Upper lobe of right lung (tissue), 1 donor: ENCODE data around the gene PLD4. TPM values are rescaled to one million over a fixed set of nuclear protein-coding genes. Genes with fewer than 3 reads are reported as not detected.
A peak's percentile ranks its signal among the peaks of the same experiment; 100 is the strongest.

Experiments
- ATAC-seq: fragments of 200-7000 bp; cut with Tn5 transposase; one replicate; pipeline ENCODE4 v1.9.1; 2020; ENCODE audit warnings: mild to moderate bottlenecking, moderate library complexity
- DNase-seq: peaks from one replicate; pipeline ENCODE4 v3.0.0-alpha.2; 2020
- H3K27ac ChIP-seq: fragments of 200-600 bp; one replicate; pipeline ENCODE4 v1.8.0; 2022
- H3K27me3 ChIP-seq: fragments of 200-600 bp; one replicate; pipeline ENCODE4 v1.8.0; 2022; ENCODE audit warnings: mild to moderate bottlenecking
- H3K36me3 ChIP-seq: fragments of 200-600 bp; one replicate; pipeline ENCODE4 v1.8.0; 2022
- H3K4me1 ChIP-seq: fragments of 200-600 bp; one replicate; pipeline ENCODE4 v1.8.0; 2022
- H3K4me3 ChIP-seq: fragments of 200-600 bp; one replicate; pipeline ENCODE4 v1.8.0; 2022; ENCODE audit warnings: mild to moderate bottlenecking
- H3K9me3 ChIP-seq: fragments of 200-600 bp; one replicate; pipeline ENCODE4 v1.8.0; 2022
- intact Hi-C: fragments of 100-400 bp; cut with DNase I; formaldehyde crosslinking; loops from one replicate; pipeline ENCODE4 v1.11.0; 2022
- total RNA-seq: library from RNA; stranded (reverse); fragmentation: NEBNext Ultra II Directional; extraction: Animal tissue kit (Norgen Biotek cat#: 25700); gene quantifications from one replicate; pipeline ENCODE4 v1.2.1, GENCODE V29; 2021
- TF ChIP-seq, protein P1 (sequence below): fragments of 200-600 bp; IDR thresholded peaks from one replicate; pipeline ENCODE4 v1.8.0; 2022; ENCODE audit warnings: antibody characterized with exemption
- donor health status: DM: no; HTN: yes; CAD: no; lungs with severe emphysema.

The PLD4 gene
- total RNA-seq, 1 donor from 2014 or later: 3.1 TPM

DNA sequence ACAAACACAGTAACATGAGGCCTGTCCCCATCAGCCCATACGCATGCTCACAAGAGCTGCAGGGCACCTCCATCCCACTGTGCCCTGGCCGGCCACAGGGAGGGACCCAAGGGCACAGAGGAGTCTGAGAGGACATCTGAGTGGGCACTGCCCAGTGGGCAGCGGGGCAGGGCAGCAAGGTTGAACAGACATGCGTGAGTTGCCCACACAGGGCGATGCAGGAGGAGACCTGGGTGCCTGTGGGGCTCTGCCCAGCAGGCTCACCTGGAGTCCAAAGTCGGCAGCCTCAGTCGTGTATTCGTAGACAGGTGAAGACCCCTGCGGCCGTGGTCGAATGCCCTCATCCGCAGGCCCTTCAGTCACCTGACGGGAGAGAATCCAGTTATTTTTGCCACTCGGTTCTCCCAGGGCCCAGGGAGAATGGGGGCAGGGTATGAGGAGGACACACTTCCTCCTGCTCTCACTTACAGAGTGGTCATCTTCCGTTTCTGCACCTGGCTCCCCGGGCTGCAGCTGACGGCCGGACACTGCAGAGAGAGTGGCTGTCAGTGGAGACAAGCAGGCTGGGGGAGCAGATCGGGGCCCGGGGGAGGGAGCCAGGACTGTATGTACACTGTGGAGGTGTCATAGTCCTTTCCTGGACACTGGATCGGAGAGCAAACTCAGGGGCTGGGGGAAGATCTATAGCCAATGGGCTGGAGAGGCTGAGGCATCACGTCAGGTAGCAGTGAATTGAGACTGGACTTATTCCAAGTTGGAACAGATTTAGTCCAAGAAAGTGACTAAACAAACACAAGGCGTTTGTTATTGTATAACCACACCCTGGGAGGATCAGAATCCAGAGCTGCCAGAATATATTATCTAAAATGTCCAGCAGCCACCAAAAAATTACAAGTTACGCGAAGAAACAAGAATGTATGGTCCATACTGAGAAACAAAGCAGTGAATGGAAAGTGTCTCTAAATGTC, 32.8 kb downstream of the PLD4 start:
- H3K27me3 ChIP-seq: no peaks in the 10 kb centered on the region
- intact Hi-C loops: no loop called here
- H3K4me1 ChIP-seq: no peaks in the 10 kb centered on the region
- H3K9me3 ChIP-seq: no peaks in the 10 kb centered on the region
- no peak for DNase-seq
- ATAC-seq: peak; percentile 28
- no peak overlapping the region for H3K27ac ChIP-seq
- TF ChIP-seq, protein P1, sequence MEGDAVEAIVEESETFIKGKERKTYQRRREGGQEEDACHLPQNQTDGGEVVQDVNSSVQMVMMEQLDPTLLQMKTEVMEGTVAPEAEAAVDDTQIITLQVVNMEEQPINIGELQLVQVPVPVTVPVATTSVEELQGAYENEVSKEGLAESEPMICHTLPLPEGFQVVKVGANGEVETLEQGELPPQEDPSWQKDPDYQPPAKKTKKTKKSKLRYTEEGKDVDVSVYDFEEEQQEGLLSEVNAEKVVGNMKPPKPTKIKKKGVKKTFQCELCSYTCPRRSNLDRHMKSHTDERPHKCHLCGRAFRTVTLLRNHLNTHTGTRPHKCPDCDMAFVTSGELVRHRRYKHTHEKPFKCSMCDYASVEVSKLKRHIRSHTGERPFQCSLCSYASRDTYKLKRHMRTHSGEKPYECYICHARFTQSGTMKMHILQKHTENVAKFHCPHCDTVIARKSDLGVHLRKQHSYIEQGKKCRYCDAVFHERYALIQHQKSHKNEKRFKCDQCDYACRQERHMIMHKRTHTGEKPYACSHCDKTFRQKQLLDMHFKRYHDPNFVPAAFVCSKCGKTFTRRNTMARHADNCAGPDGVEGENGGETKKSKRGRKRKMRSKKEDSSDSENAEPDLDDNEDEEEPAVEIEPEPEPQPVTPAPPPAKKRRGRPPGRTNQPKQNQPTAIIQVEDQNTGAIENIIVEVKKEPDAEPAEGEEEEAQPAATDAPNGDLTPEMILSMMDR: no peak
- no peak overlapping the region for H3K4me3 ChIP-seq
- no peaks in the 10 kb centered on the region for H3K36me3 ChIP-seq

DNA sequence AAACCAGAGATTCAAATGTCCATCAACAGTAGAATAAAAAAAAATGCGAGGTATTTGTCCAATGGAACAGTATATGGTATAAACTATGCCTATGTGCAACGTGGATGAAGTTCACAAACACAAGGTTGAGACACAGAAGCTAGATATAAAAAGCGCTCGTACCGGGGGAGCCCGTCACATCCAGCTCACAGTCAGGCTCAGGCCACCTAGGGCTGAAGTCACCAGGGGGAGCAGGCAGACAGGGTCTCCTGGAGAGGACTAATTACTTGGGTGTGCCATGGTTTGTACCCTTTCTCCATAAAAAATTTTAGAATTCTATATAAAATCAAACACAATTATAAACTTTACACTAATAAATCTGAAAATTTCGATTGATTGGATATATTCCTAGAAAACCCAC, 39.9 kb downstream of the PLD4 start:
- H3K27me3 ChIP-seq: peaks cover 10% of the 10 kb centered on the region
- no peaks in the 10 kb centered on the region for H3K36me3 ChIP-seq
- intact Hi-C loops: no loop called here
- peaks cover 25% of the 10 kb centered on the region for H3K4me1 ChIP-seq
- no peak for DNase-seq
- H3K9me3 ChIP-seq: no peaks in the 10 kb centered on the region
- H3K27ac ChIP-seq: no peak overlapping the region
- H3K4me3 ChIP-seq: no peak overlapping the region
- ATAC-seq: no peak
- TF ChIP-seq, protein P1: no peak

DNA sequence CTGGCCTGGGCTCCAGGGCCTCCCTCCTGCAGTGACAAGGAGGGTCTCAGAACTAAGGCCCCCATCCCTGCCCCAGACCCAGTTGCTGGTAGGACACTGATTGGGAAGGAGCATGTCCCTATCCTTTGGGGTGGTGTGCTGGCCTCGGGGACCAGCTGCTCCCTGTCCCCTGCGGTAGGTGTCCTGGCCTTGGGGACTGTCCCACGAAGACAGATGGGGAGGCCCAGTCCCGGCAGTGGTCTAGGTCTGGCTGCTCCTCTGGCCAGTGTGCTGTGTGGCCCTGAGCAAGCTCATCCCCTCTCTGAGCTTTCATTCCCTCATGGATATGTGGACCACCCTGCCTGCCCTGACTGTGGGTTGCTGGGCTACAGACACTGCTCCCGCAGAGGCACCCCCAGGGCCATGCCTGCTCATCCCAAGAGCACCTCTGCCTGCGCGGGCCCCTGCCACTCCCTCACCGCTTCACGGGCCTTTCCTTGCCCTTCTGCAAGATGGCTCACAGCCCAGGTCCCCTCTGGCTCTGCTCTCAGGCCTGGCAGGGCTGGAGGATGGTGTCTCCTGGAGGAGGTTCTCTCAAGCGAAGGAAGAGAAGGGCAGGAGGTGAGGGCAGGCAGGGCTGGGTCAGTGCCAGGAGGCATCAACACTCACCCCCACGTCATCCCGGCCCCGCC, 41.0 kb downstream of the PLD4 start:
- intact Hi-C loops: loop anchor here (5.0 kb wide), 1 partner anchor 77 kb away; no protein-coding TSS in a partner anchor

DNA sequence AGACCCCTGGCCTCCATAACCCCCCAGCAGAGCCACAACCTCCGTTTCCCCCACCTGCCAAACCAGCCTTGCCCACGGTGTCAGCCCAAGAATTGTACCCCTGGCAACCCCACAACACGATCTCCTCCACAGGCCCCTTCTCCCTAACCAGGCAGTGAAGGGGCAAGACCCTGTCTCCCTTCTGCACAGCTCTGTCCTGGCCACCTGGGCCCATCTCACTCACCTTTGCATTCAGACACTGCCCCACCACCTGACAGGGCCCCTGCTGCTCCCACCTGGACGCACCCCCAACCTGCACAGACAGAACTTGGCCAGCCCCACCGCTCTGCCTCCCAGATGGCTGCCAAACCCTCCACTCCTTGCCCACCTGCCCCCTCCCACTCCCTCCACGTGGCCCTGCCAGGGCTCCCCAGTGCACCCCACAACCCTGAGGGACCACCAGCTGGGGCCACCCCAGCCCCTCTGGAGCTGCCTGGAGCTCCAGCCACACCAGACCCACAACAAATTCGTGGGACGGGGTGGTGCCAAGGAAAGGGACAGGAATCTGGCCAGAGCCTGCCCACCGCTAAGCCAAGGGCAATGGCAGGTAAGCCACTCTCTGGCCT, 41.7 kb downstream of the PLD4 start:
- ATAC-seq: no peak
- TF ChIP-seq, protein P1: no peak
- H3K27ac ChIP-seq: peak overlapping the region; percentile 42
- no peaks in the 10 kb centered on the region for H3K9me3 ChIP-seq
- H3K36me3 ChIP-seq: no peaks in the 10 kb centered on the region
- peaks cover 32% of the 10 kb centered on the region for H3K4me1 ChIP-seq
- DNase-seq: no peak
- H3K4me3 ChIP-seq: no peak overlapping the region
- intact Hi-C loops: loop anchor here (5.0 kb wide), 1 partner anchor 76 kb away; no protein-coding TSS in a partner anchor
- H3K27me3 ChIP-seq: peaks cover 10% of the 10 kb centered on the region

More for the DNA sequence above, 41.0 kb downstream of the PLD4 start:
- no peak overlapping the region for H3K27ac ChIP-seq
- ATAC-seq (no peak), DNase-seq (no peak)
- peaks cover 10% of the 10 kb centered on the region for H3K27me3 ChIP-seq
- no peaks in the 10 kb centered on the region for H3K36me3 ChIP-seq
- H3K9me3 ChIP-seq: no peaks in the 10 kb centered on the region
- no peak overlapping the region for H3K4me3 ChIP-seq
- H3K4me1 ChIP-seq: peaks cover 26% of the 10 kb centered on the region
- TF ChIP-seq, protein P1: no peak

DNA sequence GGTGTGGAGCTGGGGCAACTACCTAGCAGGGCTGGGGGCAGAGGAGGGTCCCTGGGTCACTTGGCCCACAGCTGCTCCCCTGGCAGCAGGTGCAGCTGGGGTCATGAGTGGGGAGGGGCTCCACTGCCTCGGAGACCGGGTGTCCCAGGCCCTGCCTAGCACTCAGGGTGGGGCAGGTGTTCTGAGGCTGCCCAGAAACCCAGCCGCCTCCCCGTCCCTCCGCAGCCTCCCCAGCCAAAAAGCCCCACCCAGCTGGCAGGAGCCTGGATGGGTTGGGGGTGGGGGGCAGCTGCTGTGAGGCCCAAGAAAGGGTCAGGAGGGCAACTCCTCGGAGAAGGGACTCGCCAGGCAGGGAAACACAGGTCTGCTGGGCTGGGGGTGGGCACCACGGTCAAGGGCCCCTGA, 42.3 kb downstream of the PLD4 start:
- peaks cover 36% of the 10 kb centered on the region for H3K4me1 ChIP-seq
- no peaks in the 10 kb centered on the region for H3K36me3 ChIP-seq
- intact Hi-C loops: loop anchor here (5.0 kb wide), 1 partner anchor 75 kb away; no protein-coding TSS in a partner anchor
- H3K4me3 ChIP-seq: no peak overlapping the region
- peaks cover 10% of the 10 kb centered on the region for H3K27me3 ChIP-seq
- DNase-seq (no peak), ATAC-seq (peak; percentile 14)
- TF ChIP-seq, protein P1: no peak
- H3K9me3 ChIP-seq: no peaks in the 10 kb centered on the region
- peak overlapping the region; percentile 42 for H3K27ac ChIP-seq
